ENCODE results near the gene SURF2. TPM values are rescaled to one million over a fixed set of nuclear protein-coding genes. Genes with fewer than 3 reads are reported as not detected.
"Not testable (repeated sequence)": the region's sequence is repeated elsewhere in the genome, so short reads cannot be mapped to it uniquely, and the experiment has no call there.

SURF2 gene
- total and polyA plus RNA-seq, 8 donors: 11.8 to 23.0 (median 16.3) TPM

GRCh38 chr9:133327834-133328484, 28.4 kb upstream of the SURF2 start:
- Histone ChIP-seq H3K27ac (no peak overlapping the region), H3K36me3 (peaks cover 0 to 32% of the 10 kb centered on the region in 2 donors), H3K27me3 (peaks cover 0 to 1% of the 10 kb centered on the region in 2 donors), H3K9me3 (no peaks in the 10 kb centered on the region), H3K4me3 (no peak overlapping the region), H3K4me1 (no peaks in the 10 kb centered on the region)
- no peak for DNase-seq
- intact Hi-C loops (cut with DNase I): loop anchor here in 1 of 2 donors (5.0 kb wide), 1 partner anchor 141 kb away; no protein-coding TSS in a partner anchor
- ATAC-seq: no peak
- TF ChIP-seq CTCF (IDR thresholded peaks at IDR 0.05): no peak

GRCh38 chr9:133329306-133330156, 26.8 kb upstream of the SURF2 start:
- TF ChIP-seq CTCF (IDR thresholded peaks at IDR 0.05): peak; percentile 52 to 57
- not testable (repeated sequence) for H3K4me3 ChIP-seq, H3K9me3 ChIP-seq, H3K4me1 ChIP-seq, ATAC-seq, H3K27ac ChIP-seq, H3K27me3 ChIP-seq
- peaks cover 0 to 47% of the 10 kb centered on the region in 2 donors for H3K36me3 ChIP-seq
- intact Hi-C loops (cut with DNase I): loop anchor here in 1 of 2 donors (5.0 kb wide), 1 partner anchor 142 kb away; no protein-coding TSS in a partner anchor
- DNase-seq: peak in 1 of 4 donors; percentile 64

GRCh38 chr9:133331221-133331620, 25.1 kb upstream of the SURF2 start:
- intact Hi-C loops (cut with DNase I): no loop called here
- no peak for ATAC-seq
- no peak for TF ChIP-seq CTCF (IDR thresholded peaks at IDR 0.05)
- DNase-seq: peak in 1 of 4 donors; percentile 50
- peaks cover 0 to 47% of the 10 kb centered on the region in 2 donors for H3K36me3 ChIP-seq
- no peak overlapping the region for H3K4me3 ChIP-seq
- no peaks in the 10 kb centered on the region for H3K27me3 ChIP-seq
- H3K27ac ChIP-seq: no peak overlapping the region
- H3K4me1 ChIP-seq: peaks cover 10 to 15% of the 10 kb centered on the region in 2 donors
- H3K9me3 ChIP-seq: no peaks in the 10 kb centered on the region

GRCh38 chr9:133331641-133332380, 24.5 kb upstream of the SURF2 start:
- peak in 1 of 4 donors; percentile 75 for DNase-seq
- intact Hi-C loops (cut with DNase I): no loop called here
- ATAC-seq: no peak
- no peaks in the 10 kb centered on the region for H3K9me3 ChIP-seq
- TF ChIP-seq CTCF (IDR thresholded peaks at IDR 0.05): no peak
- no peak overlapping the region for H3K4me3 ChIP-seq
- H3K4me1 ChIP-seq: peaks cover 14 to 20% of the 10 kb centered on the region in 2 donors
- H3K36me3 ChIP-seq: peaks cover 0 to 47% of the 10 kb centered on the region in 2 donors
- H3K27ac ChIP-seq: no peak overlapping the region
- no peaks in the 10 kb centered on the region for H3K27me3 ChIP-seq

All from left lung (tissue), 10 donors.